ENCODE results near the gene WDR46. TPM values are rescaled to one million over a fixed set of nuclear protein-coding genes. Genes with fewer than 3 reads are reported as not detected.

WDR46 gene
- total RNA-seq, 2 experiments from 2014 or later = 61.5 to 78.4 TPM

- CTCF ChIA-PET = interaction anchor here (0.7 to 3.5 kb wide), 10 partner anchors 14 to 1328 kb away, joined by 3 to 21 read pairs (median 4); partner anchors contain the start of genes B3GALT4, CUTA, PFDN6 and RGL2
- Mint-ChIP-seq H3K27me3 (no peaks in the 10 kb centered on the region), H3K27ac (peak within 1 kb of the TSS; percentile 91), H3K4me3 (peak within 1 kb of the TSS; percentile 90), H3K9me3 (ENCODE audit: low read depth) (no peaks in the 10 kb centered on the region), H3K36me3 (peaks cover 42% of the 10 kb centered on the region), H3K4me1 (peaks cover 72% of the 10 kb centered on the region)
- DNase-seq (peak; percentile 98), ATAC-seq (peak; percentile 71)
Observed at GRCh38 chr6:33317669-33318425, 28.8 kb upstream of the WDR46 start, which contains the start of gene ZBTB22. Gene ZBTB22 (minus strand): TSS chr6:33317744. CDS start chr6:33316916, 828 bp downstream.

DNA sequence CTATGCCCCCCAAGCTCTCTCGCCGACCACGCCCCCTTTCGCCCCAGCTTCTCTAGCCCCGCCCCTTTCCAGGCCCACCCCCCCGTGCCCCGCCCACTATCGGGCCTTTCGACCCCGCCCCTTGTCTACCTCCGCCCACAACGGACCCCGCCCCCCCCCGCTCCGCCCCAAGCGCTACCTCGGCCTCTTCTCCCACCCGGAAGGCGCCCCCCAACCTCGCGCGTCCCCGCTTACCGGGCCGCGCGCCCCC is 28.3 kb upstream of the WDR46 start:
- DNase-seq (no peak), ATAC-seq (no peak)
- H3K27ac Mint-ChIP-seq = peak overlapping the region; percentile 70
- no peaks in the 10 kb centered on the region for H3K27me3 Mint-ChIP-seq
- H3K9me3 Mint-ChIP-seq (ENCODE audit: low read depth) = no peaks in the 10 kb centered on the region
- H3K4me3 Mint-ChIP-seq = peak overlapping the region; percentile 90
- CTCF ChIA-PET = interaction anchor here (0.6 to 3.5 kb wide), 8 partner anchors 15 to 1108 kb away, joined by 3 to 21 read pairs (median 6); partner anchors contain the start of genes B3GALT4, PFDN6, RGL2 and RPS18
- H3K4me1 Mint-ChIP-seq = peaks cover 76% of the 10 kb centered on the region
- H3K36me3 Mint-ChIP-seq = peaks cover 44% of the 10 kb centered on the region

GRCh38 chr6:33316603-33317418 is 27.8 kb upstream of the WDR46 start:
- H3K36me3 Mint-ChIP-seq = peaks cover 44% of the 10 kb centered on the region
- H3K9me3 Mint-ChIP-seq (ENCODE audit: low read depth) = no peaks in the 10 kb centered on the region
- CTCF ChIA-PET = interaction anchor here (0.6 to 3.5 kb wide), 7 partner anchors 15 to 1108 kb away, joined by 3 to 21 read pairs (median 7); partner anchors contain the start of genes B3GALT4, PFDN6, RGL2 and RPS18
- H3K27ac Mint-ChIP-seq = peak overlapping the region; percentile 70
- no peak for ATAC-seq
- H3K4me1 Mint-ChIP-seq = peaks cover 77% of the 10 kb centered on the region
- peak; percentile 50 for DNase-seq
- peak overlapping the region; percentile 90 for H3K4me3 Mint-ChIP-seq
- H3K27me3 Mint-ChIP-seq = no peaks in the 10 kb centered on the region

DNA sequence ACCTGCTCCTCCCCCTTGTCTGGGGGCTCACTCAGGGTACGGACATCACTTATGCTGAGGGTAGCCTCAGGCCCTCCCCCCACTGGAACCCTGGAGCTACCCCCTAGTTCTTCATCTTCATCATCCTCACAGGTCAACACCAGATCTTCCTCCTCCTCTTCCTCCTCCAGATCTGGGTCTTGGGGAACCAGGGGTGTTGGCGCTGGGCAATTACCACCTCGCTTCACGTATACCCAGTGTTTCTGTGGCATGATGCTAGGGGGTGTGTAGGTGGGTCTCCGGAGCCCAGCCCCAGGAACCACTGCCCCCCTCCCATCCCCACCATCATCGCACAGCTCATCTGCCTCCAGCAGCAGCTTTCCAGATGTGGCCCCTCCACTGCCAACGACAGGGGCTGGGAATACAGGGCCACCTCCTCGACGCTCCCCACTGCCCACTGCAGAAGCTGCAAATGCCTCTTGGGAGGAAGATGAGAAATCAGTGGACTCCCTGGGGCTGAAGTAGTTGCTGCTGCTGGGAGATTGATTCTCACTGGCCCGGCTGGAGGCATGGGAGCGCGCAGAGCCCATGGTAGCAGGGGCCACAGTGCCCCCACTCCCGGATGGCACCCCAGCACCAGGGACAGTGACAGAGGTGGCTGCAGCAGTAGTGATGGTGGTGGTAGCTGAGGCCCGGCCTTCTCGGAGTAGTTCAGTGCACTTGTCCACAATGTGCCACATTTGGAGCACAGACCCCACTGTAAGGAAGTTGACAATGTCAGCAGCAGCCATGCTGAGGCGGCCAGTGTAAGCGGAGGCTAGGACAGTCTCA is 27.0 kb upstream of the WDR46 start:
- H3K4me1 Mint-ChIP-seq = peaks cover 75% of the 10 kb centered on the region
- CTCF ChIA-PET = no interaction called here
- H3K4me3 Mint-ChIP-seq = peak overlapping the region; percentile 90
- H3K27me3 Mint-ChIP-seq = no peaks in the 10 kb centered on the region
- peaks cover 42% of the 10 kb centered on the region for H3K36me3 Mint-ChIP-seq
- no peaks in the 10 kb centered on the region for H3K9me3 Mint-ChIP-seq (ENCODE audit: low read depth)
- ATAC-seq (no peak), DNase-seq (no peak)
- H3K27ac Mint-ChIP-seq = no peak overlapping the region

DNA sequence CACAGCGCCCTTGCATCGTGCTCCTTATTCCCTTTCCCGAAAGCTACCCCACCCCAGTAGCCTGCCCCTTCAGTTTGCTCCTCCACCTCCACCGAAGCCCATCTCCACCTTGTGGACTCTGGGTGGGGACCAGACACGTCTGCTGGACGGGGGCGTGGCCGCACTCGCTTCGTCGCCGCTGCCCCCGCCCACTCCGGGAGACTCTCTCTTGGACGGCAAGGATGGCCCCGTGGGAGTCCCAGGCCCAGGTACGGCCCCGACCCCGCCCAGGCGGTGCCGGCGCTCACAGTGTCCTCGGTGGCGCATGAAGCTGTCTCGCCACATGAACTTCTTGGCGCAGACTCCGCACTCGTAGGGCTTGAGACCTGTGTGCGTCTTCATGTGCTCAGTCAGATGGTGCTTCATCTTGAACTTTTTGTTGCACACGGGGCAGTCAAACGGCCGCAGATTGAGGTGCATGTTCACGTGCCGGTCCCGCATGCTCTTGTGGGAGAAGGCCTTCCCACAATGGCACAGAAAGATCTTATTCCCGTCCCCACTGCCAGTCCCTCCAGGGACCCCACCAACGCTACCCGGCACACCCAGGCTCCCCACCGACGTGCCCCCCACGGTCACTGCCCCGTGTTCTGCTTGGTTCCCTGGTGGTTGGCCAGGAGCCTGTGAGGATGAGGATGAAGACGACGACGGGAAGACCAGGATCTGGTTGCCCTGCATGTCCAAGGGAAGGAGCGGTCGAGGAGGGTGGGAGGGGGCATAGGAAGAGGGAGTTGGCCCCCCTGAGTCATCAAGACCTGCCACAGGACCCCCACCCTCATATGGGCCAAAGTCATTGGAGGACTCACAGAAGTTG is 26.1 kb upstream of the WDR46 start:
- ATAC-seq = no peak
- Mint-ChIP-seq H3K9me3 (ENCODE audit: low read depth) (no peaks in the 10 kb centered on the region), H3K4me1 (peaks cover 70% of the 10 kb centered on the region)

DNA sequence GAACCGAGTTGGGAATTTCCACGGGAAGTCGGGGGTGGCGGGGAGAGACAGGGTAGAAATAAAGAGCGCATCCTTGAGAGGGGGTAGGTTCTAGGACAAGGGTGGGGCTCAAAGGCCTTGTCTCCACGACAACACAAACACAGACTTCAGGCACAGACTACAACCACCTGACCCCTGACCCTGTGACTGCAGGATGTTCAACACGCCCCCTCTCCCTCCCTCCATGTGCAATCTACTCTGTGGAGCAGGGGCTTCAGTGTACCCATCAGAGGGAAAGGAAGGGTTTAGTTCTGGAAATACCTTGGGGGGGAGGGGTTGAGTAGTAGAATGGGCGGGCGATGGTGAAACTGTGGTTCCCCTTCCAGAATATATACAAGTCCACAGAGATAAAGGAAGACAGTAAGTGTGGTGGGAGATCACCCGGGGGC is 25.5 kb upstream of the WDR46 start:
- peaks cover 35% of the 10 kb centered on the region for H3K36me3 Mint-ChIP-seq
- DNase-seq = peak; percentile 87
- peaks cover 67% of the 10 kb centered on the region for H3K4me1 Mint-ChIP-seq
- no peaks in the 10 kb centered on the region for H3K9me3 Mint-ChIP-seq (ENCODE audit: low read depth)
- H3K27me3 Mint-ChIP-seq = no peaks in the 10 kb centered on the region
- H3K4me3 Mint-ChIP-seq = peak overlapping the region; percentile 98
- H3K27ac Mint-ChIP-seq = peak overlapping the region; percentile 99
- peak; percentile 34 for ATAC-seq
- CTCF ChIA-PET = no interaction called here

More for the DNA sequence above, 26.1 kb upstream of the WDR46 start:
- peak; percentile 45 for DNase-seq
- H3K27me3 Mint-ChIP-seq = no peaks in the 10 kb centered on the region
- CTCF ChIA-PET = no interaction called here
- peak overlapping the region; percentile 99 for H3K27ac Mint-ChIP-seq
- H3K36me3 Mint-ChIP-seq = peaks cover 40% of the 10 kb centered on the region
- peak overlapping the region; percentile 98 for H3K4me3 Mint-ChIP-seq

- H3K36me3 Mint-ChIP-seq = peaks cover 32% of the 10 kb centered on the region
- DNase-seq (peak; percentile 92), ATAC-seq (peak; percentile 55)
- no peaks in the 10 kb centered on the region for H3K9me3 Mint-ChIP-seq (ENCODE audit: low read depth)
- H3K4me3 Mint-ChIP-seq = peak within 1 kb of the TSS; percentile 98
- peak within 1 kb of the TSS; percentile 99 for H3K27ac Mint-ChIP-seq
- H3K4me1 Mint-ChIP-seq = peaks cover 63% of the 10 kb centered on the region
- CTCF ChIA-PET = interaction anchor here (1.6 to 4.3 kb wide), 4 partner anchors 14 to 112 kb away, joined by 8 to 37 read pairs (median 12); partner anchors contain the start of genes B3GALT4, PFDN6, RGL2 and WDR46
- H3K27me3 Mint-ChIP-seq = no peaks in the 10 kb centered on the region
Observed at GRCh38 chr6:33313709-33314514, 24.9 kb upstream of the WDR46 start, which contains the start of gene TAPBP. Gene TAPBP (minus strand): TSS chr6:33314078. CDS start chr6:33314041, 37 bp downstream.

DNA sequence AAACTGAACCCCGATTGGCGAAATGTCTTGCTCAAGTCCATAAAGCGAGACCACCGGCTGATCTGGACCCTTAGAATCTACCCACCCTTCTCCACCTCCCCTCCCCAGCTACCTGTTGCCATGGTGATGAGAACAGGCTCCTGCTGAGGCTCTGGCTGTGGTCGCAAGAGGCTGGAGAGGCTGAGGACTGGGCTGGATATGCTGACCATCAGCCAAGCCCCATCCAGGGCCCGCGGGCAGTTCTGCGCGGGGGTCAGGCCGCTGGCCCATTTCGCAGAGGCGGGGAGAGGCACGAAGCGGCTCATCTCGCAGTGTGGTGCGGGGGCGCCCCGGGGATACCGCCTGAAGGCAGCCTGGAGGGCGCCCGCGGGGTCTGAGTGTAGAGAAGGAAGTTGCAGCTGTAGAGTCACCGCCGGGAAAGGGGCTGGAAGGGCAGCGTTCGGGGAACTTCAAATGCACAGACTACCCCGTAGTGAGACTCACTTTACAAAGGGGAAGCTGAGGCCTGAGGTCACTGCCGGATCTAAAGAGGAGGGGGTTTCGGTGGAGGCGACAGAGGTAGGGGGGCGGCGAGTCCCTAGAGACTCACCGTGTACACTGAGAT is 24.2 kb upstream of the WDR46 start:
- CTCF ChIA-PET = interaction anchor here (1.6 to 4.3 kb wide), 5 partner anchors 13 to 113 kb away, joined by 8 to 37 read pairs (median 12); partner anchors contain the start of genes B3GALT4, PFDN6, RGL2 and WDR46

GRCh38 chr6:33312361-33313104 is 23.5 kb upstream of the WDR46 start:
- peak; percentile 45 for ATAC-seq
- no peaks in the 10 kb centered on the region for H3K9me3 Mint-ChIP-seq (ENCODE audit: low read depth)
- peak overlapping the region; percentile 98 for H3K4me3 Mint-ChIP-seq

More for the DNA sequence above, 24.2 kb upstream of the WDR46 start:
- peak; percentile 2 for ATAC-seq
- Mint-ChIP-seq H3K9me3 (ENCODE audit: low read depth) (no peaks in the 10 kb centered on the region), H3K4me1 (peaks cover 62% of the 10 kb centered on the region), H3K4me3 (peak overlapping the region; percentile 98), H3K27ac (peak overlapping the region; percentile 99), H3K27me3 (no peaks in the 10 kb centered on the region), H3K36me3 (peaks cover 33% of the 10 kb centered on the region)
- DNase-seq = peak; percentile 66

GRCh38 chr6:33306356-33306755 is 17.3 kb upstream of the WDR46 start:
- H3K27ac Mint-ChIP-seq = no peak overlapping the region
- peaks cover 55% of the 10 kb centered on the region for H3K36me3 Mint-ChIP-seq
- H3K4me3 Mint-ChIP-seq = no peak overlapping the region
- ATAC-seq (no peak), DNase-seq (no peak)
- CTCF ChIA-PET = interaction anchor here (1.2 kb wide), 1 partner anchor 101 kb away, joined by 3 read pairs; no protein-coding TSS in a partner anchor
- H3K27me3 Mint-ChIP-seq = no peaks in the 10 kb centered on the region
- peaks cover 32% of the 10 kb centered on the region for H3K4me1 Mint-ChIP-seq
- H3K9me3 Mint-ChIP-seq (ENCODE audit: low read depth) = no peaks in the 10 kb centered on the region

More at GRCh38 chr6:33312361-33313104, 23.5 kb upstream of the WDR46 start:
- no peaks in the 10 kb centered on the region for H3K27me3 Mint-ChIP-seq
- peaks cover 32% of the 10 kb centered on the region for H3K36me3 Mint-ChIP-seq
- H3K4me1 Mint-ChIP-seq = peaks cover 58% of the 10 kb centered on the region
- peak; percentile 91 for DNase-seq
- peak overlapping the region; percentile 99 for H3K27ac Mint-ChIP-seq
- CTCF ChIA-PET = interaction anchor here (1.6 to 4.3 kb wide), 5 partner anchors 13 to 113 kb away, joined by 8 to 37 read pairs (median 12); partner anchors contain the start of genes B3GALT4, PFDN6, RGL2 and WDR46
